HCT116 (cell line): ENCODE measurements around the gene ANKRD2. TPM values are rescaled to one million over a fixed set of nuclear protein-coding genes. Genes with fewer than 3 reads are reported as not detected.
A peak's percentile ranks its signal among the peaks of the same experiment; 100 is the strongest.

Source experiments
- ATAC-seq: fragments of 200-7000 bp; cut with Tn5 transposase; 2 replicates; pipeline ENCODE4 v1.9.1; 2020; ENCODE audit warnings: mild to moderate bottlenecking, moderate library complexity
- BruUV-seq: library from RNA; stranded (reverse); fragments of 400-500 nt; replicated peaks from 2 replicates; lab custom pipeline; 2021; lab: Mats Ljungman, UMichigan
- CTCF ChIA-PET: fragments of 300-600 bp; sonication (Branson Sonifier 250); formaldehyde crosslinking; loops from one replicate; lab custom pipeline; 2021; ENCODE audit warnings: antibody characterized with exemption; lab: Charles Lee
- POLR2A ChIA-PET: fragments of 300-600, 350-600 bp; sonication (Branson Sonifier 250); formaldehyde crosslinking; loops from one replicate; lab custom pipeline; 2021; ENCODE audit warnings: antibody characterized with exemption; lab: Charles Lee
- RAD21 ChIA-PET, 2 experiments: fragments of 300-600 bp; sonication (Branson Sonifier 250); formaldehyde crosslinking; loops; one replicate each; lab custom pipeline; 2023; ENCODE audit warnings: low total read pairs in 2 of 2; ENCODE audit not compliant: uncharacterized antibody in 2 of 2, unreplicated experiment in 2 of 2, low non-redundant PET in 1 of 2; lab: Charles Lee
- DNase-seq: peaks from one replicate; pipeline ENCODE4 v3.0.0-alpha.2; 2010; ENCODE audit warnings: low read depth, low spot score
- H2AFZ ChIP-seq: fragments of 200-600 bp; shearing (Covaris generic), sonication (generic); 2 replicates; pipeline ENCODE4 v1.6.1; 2017; ENCODE audit warnings: low read depth, mixed run types, mixed read lengths, antibody characterized with exemption, low read length; ENCODE audit not compliant: poor library complexity, severe bottlenecking
- H3K27ac ChIP-seq: 2 replicates; pipeline ENCODE4 v1.5.1; 2012; ENCODE audit warnings: low read depth, low read length
- H3K27me3 ChIP-seq: fragments of 200-600 bp; sonication (generic); 2 replicates; pipeline ENCODE4 v1.6.1; 2016; ENCODE audit warnings: mixed run types, low read length, mixed read lengths; ENCODE audit not compliant: insufficient read depth
- H3K36me3 ChIP-seq, 2 experiments: fragments of 200-500 bp in 1 of 2; fragments of 200-600 bp in 1 of 2; sonication (Bioruptor generic) in 1 of 2; sonication (generic) in 1 of 2; 2 replicates each; pipeline versions ENCODE4 v1.5.1 to v1.6.1; 2014 to 2016; ENCODE audit warnings: low read length in 2 of 2, inconsistent platforms in 1 of 2, mixed read lengths in 1 of 2, mixed run types in 1 of 2; ENCODE audit not compliant: insufficient read depth in 2 of 2, control insufficient read depth in 1 of 2
- H3K4me1 ChIP-seq, 2 experiments: fragments of 200-600 bp in 1 of 2; sonication (generic) in 1 of 2; 2 replicates each; pipeline versions ENCODE4 v1.5.1 to v1.6.1; 2012 to 2017; ENCODE audit warnings: low read length in 2 of 2, inconsistent platforms in 1 of 2, mild to moderate bottlenecking in 1 of 2, mixed read lengths in 1 of 2, mixed run types in 1 of 2, moderate library complexity in 1 of 2; ENCODE audit not compliant: insufficient read depth in 2 of 2, control insufficient read depth in 1 of 2
- H3K4me2 ChIP-seq: fragments of 200-600 bp; sonication (generic); 2 replicates; pipeline ENCODE4 v1.6.1; 2017; ENCODE audit warnings: mixed run types, low read length, mixed read lengths
- H3K4me3 ChIP-seq, 2 experiments: fragments of 200-600 bp in 1 of 2; sonication (generic) in 1 of 2; replicated peaks in 1 of 2; 2 replicates each; pipeline ENCODE4 v1.5.1; 2011 to 2016; ENCODE audit warnings: low read length in 2 of 2, control low read depth in 1 of 2, low read depth in 1 of 2, mild to moderate bottlenecking in 1 of 2, mixed read lengths in 1 of 2, mixed run types in 1 of 2
- H3K79me2 ChIP-seq: fragments of 200-600 bp; sonication (generic); 2 replicates; pipeline ENCODE4 v1.6.1; 2017; ENCODE audit warnings: mild to moderate bottlenecking, mixed run types, low read length, moderate library complexity, mixed read lengths; ENCODE audit not compliant: insufficient read depth
- H3K9ac ChIP-seq: fragments of 200-600 bp; sonication (generic); 2 replicates; pipeline ENCODE4 v1.6.1; 2016; ENCODE audit warnings: low read length, mixed read lengths
- H3K9me2 ChIP-seq: fragments of 200-600 bp; sonication (generic), shearing (Covaris generic); 2 replicates; pipeline ENCODE4 v1.6.1; 2017; ENCODE audit warnings: mixed run types, mild to moderate bottlenecking, moderate library complexity; ENCODE audit not compliant: insufficient read depth
- H3K9me3 ChIP-seq, 2 experiments: fragments of 200-500 bp in 1 of 2; fragments of 200-600 bp in 1 of 2; sonication (Bioruptor generic) in 1 of 2; sonication (generic) in 1 of 2; 2 replicates each; pipeline ENCODE4 v1.6.1; 2014 to 2017; ENCODE audit warnings: low read length in 2 of 2, mixed read lengths in 2 of 2, inconsistent platforms in 1 of 2, low read depth in 1 of 2, mild to moderate bottlenecking in 1 of 2, mixed run types in 1 of 2, moderate library complexity in 1 of 2; ENCODE audit not compliant: control insufficient read depth in 1 of 2, insufficient read depth in 1 of 2
- H4K20me1 ChIP-seq: fragments of 200-600 bp; sonication (generic), shearing (Covaris generic); 2 replicates; pipeline ENCODE4 v1.6.1; 2017; ENCODE audit warnings: mixed run types, mild to moderate bottlenecking, moderate library complexity; ENCODE audit not compliant: insufficient read depth
- CBX3 ChIP-seq: IDR thresholded peaks from 2 replicates; pipeline ENCODE4 v1.6.1; 2012; ENCODE audit warnings: low read depth
- CEBPB ChIP-seq: IDR thresholded peaks from 2 replicates; pipeline ENCODE4 v1.6.1; 2012; ENCODE audit warnings: low read depth
- EZH2phosphoT487 ChIP-seq: fragments of 200-600 bp; IDR thresholded peaks from 2 replicates; pipeline ENCODE4 v1.6.1; 2018; ENCODE audit warnings: antibody characterized with exemption, borderline replicate concordance
- FOSL1 ChIP-seq: IDR thresholded peaks from 2 replicates; pipeline ENCODE4 v1.6.1; 2012; ENCODE audit warnings: low read depth
- JUND ChIP-seq: IDR thresholded peaks from 2 replicates; pipeline ENCODE4 v1.6.1; 2012
- POLR2AphosphoS5 ChIP-seq: IDR thresholded peaks from 2 replicates; pipeline ENCODE4 v1.6.1; 2011; ENCODE audit warnings: mild to moderate bottlenecking, low read depth, low read length, moderate library complexity
- SIN3A ChIP-seq: IDR thresholded peaks from 2 replicates; pipeline ENCODE4 v1.6.1; 2012; ENCODE audit warnings: low read depth
- SP1 ChIP-seq: IDR thresholded peaks from 2 replicates; pipeline ENCODE4 v1.6.1; 2012; ENCODE audit warnings: low read depth
- SRF ChIP-seq: IDR thresholded peaks from 2 replicates; pipeline ENCODE4 v1.6.1; 2012; ENCODE audit warnings: low read depth
- TCF7L2 ChIP-seq: IDR thresholded peaks from 2 replicates; pipeline ENCODE4 v1.7.0; 2011; ENCODE audit warnings: borderline replicate concordance, inconsistent platforms; ENCODE audit not compliant: insufficient read depth, insufficient read length; ENCODE audit errors: extremely low read depth
- ZFX ChIP-seq: fragments of 450-650 bp; IDR thresholded peaks from 2 replicates; pipeline ENCODE4 v1.6.1; 2017
- intact Hi-C: fragments of 100-400 bp; cut with micrococcal nuclease; formaldehyde crosslinking; loops from 2 replicates; pipeline ENCODE4 v1.10.0; 2022
- total RNA-seq: library from RNA; stranded (reverse); gene quantifications from one replicate; pipeline ENCODE4 v1.2.1, GENCODE V29; 2021; ENCODE audit not compliant: unreplicated experiment
- TF ChIP-seq, protein P1 (sequence below): IDR thresholded peaks from 2 replicates; pipeline ENCODE4 v1.6.1; 2011; ENCODE audit warnings: mild to moderate bottlenecking, low read length, moderate library complexity; ENCODE audit not compliant: insufficient replicate concordance; ENCODE audit errors: extremely low read depth
- TF ChIP-seq, protein P2 (sequence below): IDR thresholded peaks from 2 replicates; pipeline ENCODE4 v1.6.1; 2012
- TF ChIP-seq, protein P3 (sequence below), 3 experiments: fragments of 200-600 bp in 1 of 3; sonication (generic) in 1 of 3; IDR thresholded peaks in 2 of 3; conservative IDR thresholded peaks in 1 of 3; 2 replicates each; pipeline ENCODE4 v1.5.1; 2012 to 2017; ENCODE audit warnings: low read depth in 2 of 3, low read length in 2 of 3, antibody characterized with exemption in 1 of 3, borderline replicate concordance in 1 of 3, control low read depth in 1 of 3, mild to moderate bottlenecking in 1 of 3, mixed read lengths in 1 of 3, mixed run types in 1 of 3, moderate library complexity in 1 of 3; ENCODE audit not compliant: insufficient read depth in 1 of 3

Gene ANKRD2
- total RNA-seq, 1 experiment from 2014 or later: 0.15 TPM

DNA sequence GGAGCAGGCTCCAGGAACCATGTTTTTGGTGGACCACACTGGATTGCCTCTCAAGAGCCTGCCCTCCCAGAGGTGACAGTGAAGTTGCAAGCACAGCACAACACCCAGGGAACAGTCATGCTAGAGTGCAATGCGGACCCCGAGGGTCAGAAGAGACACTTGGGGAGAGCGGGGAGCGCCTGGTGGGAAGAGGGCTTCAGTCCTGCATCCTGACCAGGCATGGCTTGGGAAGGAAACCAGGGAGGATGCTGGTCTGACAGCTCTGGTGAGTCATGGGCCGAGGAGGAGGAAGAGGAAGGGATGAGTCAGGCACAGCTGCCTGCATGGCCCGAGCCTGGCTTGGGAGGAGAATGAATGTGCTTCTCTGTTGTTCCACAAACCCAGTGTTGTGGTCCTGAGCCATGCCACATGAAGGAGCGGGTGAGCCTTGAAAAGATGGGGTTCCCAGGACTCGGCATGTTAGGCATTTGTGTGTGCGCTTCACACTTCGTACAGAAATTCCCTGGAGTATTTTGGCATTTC is 29.5 kb upstream of the ANKRD2 start:
- peak; percentile 98 for TF ChIP-seq SIN3A
- peak; percentile 66; the same call in 1 of the 2 replicates for TF ChIP-seq POLR2AphosphoS5
- TF ChIP-seq SRF: peak; percentile 58; the same call in 1 of the 2 replicates
- peak; percentile 95 for TF ChIP-seq SP1
- TF ChIP-seq TCF7L2: peak; percentile 65
- TF ChIP-seq FOSL1: peak; percentile 98
- peak; percentile 100 for TF ChIP-seq JUND
- no peak for TF ChIP-seq CEBPB
- TF ChIP-seq EZH2phosphoT487: no peak
- TF ChIP-seq, protein P1, sequence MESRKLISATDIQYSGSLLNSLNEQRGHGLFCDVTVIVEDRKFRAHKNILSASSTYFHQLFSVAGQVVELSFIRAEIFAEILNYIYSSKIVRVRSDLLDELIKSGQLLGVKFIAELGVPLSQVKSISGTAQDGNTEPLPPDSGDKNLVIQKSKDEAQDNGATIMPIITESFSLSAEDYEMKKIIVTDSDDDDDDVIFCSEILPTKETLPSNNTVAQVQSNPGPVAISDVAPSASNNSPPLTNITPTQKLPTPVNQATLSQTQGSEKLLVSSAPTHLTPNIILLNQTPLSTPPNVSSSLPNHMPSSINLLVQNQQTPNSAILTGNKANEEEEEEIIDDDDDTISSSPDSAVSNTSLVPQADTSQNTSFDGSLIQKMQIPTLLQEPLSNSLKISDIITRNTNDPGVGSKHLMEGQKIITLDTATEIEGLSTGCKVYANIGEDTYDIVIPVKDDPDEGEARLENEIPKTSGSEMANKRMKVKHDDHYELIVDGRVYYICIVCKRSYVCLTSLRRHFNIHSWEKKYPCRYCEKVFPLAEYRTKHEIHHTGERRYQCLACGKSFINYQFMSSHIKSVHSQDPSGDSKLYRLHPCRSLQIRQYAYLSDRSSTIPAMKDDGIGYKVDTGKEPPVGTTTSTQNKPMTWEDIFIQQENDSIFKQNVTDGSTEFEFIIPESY: no peak
- TF ChIP-seq ZFX: no peak
- peak; percentile 70; the same call in 1 of the 2 replicates for TF ChIP-seq CBX3
- TF ChIP-seq, protein P2, sequence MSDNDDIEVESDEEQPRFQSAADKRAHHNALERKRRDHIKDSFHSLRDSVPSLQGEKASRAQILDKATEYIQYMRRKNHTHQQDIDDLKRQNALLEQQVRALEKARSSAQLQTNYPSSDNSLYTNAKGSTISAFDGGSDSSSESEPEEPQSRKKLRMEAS: peak; percentile 93
- TF ChIP-seq, protein P3, sequence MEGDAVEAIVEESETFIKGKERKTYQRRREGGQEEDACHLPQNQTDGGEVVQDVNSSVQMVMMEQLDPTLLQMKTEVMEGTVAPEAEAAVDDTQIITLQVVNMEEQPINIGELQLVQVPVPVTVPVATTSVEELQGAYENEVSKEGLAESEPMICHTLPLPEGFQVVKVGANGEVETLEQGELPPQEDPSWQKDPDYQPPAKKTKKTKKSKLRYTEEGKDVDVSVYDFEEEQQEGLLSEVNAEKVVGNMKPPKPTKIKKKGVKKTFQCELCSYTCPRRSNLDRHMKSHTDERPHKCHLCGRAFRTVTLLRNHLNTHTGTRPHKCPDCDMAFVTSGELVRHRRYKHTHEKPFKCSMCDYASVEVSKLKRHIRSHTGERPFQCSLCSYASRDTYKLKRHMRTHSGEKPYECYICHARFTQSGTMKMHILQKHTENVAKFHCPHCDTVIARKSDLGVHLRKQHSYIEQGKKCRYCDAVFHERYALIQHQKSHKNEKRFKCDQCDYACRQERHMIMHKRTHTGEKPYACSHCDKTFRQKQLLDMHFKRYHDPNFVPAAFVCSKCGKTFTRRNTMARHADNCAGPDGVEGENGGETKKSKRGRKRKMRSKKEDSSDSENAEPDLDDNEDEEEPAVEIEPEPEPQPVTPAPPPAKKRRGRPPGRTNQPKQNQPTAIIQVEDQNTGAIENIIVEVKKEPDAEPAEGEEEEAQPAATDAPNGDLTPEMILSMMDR (IDR thresholded peaks at IDR 0.05 in 2 of 3, conservative IDR thresholded peaks at IDR 0.05 in 1 of 3; ENCODE audit: borderline replicate concordance in 1 of 3, insufficient read depth in 1 of 3, low read depth in 2 of 3, low read length in 2 of 3): no peak
- Histone ChIP-seq H3K79me2 (peaks cover 6% of the 10 kb centered on the region; the same call in 1 of the 2 replicates), H3K9me3 (no peaks in the 10 kb centered on the region), H3K4me2 (peak overlapping the region; percentile 99), H2AFZ (no peak overlapping the region), H3K4me3 (peak overlapping the region in 1 of 2 experiments; percentile 57; a peak in 2 of 4 replicates), H3K27me3 (no peaks in the 10 kb centered on the region), H3K4me1 (peaks cover 53 to 63% of the 10 kb centered on the region in 2 experiments), H4K20me1 (no peaks in the 10 kb centered on the region), H3K36me3 (no peaks in the 10 kb centered on the region), H3K27ac (peak overlapping the region; percentile 98), H3K9me2 (no peaks in the 10 kb centered on the region), H3K9ac (peak overlapping the region; percentile 72)
- BruUV-seq: no TSS peak
- peak; percentile 77 for ATAC-seq
- intact Hi-C loops: loop anchor here (2.0 kb wide), 2 partner anchors 32 to 44 kb away; partner anchors contain the start of genes MMS19 and UBTD1
- CTCF ChIA-PET: interaction anchor here (0.9 to 4.5 kb wide), 3 partner anchors 9 to 29 kb away, joined by 3 to 20 read pairs (median 4); partner anchors contain the start of gene ANKRD2
- POLR2A ChIA-PET: no interaction called here
- peak; percentile 85 for DNase-seq
- RAD21 ChIA-PET: no interaction called here
